GM12875 (cell line): Measurements from ENCODE around the gene LEMD2.

Experiments used
- H3K4me3 ChIP-seq: one replicate; pipeline ENCODE4 v1.5.1; 2011; ENCODE audit warnings: low read depth, low read length, control low read depth
- TF ChIP-seq, protein P1 (sequence below): IDR thresholded peaks from 2 replicates; pipeline ENCODE4 v1.5.1; 2011; ENCODE audit warnings: low read depth, mild to moderate bottlenecking, control low read depth, inconsistent platforms, low read length, moderate library complexity, borderline replicate concordance; ENCODE audit not compliant: insufficient read depth

LEMD2 gene

DNA sequence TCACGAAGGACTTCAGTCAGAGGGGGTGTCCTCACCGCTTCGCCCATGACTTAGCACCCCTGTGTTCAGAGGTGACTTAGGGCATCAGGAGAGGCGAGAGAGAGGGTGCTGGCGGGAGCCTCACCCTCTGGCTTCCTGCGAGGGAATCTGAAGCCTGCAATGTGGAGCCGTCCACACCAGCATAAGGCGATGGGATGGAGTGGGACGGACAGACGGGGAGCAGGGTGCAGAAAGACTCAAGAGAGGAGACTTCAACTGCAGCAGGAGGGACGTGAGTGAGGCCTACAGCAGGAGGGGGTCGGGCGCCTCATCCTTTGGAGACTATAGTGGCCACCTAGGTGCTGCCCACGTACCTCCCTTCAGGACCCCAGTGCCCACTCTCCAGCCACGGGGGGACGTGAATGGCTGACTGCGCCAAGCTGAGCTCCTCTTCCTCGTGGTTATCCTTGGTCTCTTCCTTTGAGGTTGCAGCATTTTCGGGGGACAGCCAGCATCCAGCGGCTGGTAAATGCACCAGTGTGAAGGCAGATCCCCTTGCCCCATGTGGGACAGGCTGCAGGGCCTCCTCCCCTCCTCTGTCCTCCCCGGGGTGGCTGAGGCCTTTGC is 41.8 kb upstream of the LEMD2 start:
- H3K4me3 ChIP-seq: no peak overlapping the region
- TF ChIP-seq, protein P1, sequence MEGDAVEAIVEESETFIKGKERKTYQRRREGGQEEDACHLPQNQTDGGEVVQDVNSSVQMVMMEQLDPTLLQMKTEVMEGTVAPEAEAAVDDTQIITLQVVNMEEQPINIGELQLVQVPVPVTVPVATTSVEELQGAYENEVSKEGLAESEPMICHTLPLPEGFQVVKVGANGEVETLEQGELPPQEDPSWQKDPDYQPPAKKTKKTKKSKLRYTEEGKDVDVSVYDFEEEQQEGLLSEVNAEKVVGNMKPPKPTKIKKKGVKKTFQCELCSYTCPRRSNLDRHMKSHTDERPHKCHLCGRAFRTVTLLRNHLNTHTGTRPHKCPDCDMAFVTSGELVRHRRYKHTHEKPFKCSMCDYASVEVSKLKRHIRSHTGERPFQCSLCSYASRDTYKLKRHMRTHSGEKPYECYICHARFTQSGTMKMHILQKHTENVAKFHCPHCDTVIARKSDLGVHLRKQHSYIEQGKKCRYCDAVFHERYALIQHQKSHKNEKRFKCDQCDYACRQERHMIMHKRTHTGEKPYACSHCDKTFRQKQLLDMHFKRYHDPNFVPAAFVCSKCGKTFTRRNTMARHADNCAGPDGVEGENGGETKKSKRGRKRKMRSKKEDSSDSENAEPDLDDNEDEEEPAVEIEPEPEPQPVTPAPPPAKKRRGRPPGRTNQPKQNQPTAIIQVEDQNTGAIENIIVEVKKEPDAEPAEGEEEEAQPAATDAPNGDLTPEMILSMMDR: no peak

DNA sequence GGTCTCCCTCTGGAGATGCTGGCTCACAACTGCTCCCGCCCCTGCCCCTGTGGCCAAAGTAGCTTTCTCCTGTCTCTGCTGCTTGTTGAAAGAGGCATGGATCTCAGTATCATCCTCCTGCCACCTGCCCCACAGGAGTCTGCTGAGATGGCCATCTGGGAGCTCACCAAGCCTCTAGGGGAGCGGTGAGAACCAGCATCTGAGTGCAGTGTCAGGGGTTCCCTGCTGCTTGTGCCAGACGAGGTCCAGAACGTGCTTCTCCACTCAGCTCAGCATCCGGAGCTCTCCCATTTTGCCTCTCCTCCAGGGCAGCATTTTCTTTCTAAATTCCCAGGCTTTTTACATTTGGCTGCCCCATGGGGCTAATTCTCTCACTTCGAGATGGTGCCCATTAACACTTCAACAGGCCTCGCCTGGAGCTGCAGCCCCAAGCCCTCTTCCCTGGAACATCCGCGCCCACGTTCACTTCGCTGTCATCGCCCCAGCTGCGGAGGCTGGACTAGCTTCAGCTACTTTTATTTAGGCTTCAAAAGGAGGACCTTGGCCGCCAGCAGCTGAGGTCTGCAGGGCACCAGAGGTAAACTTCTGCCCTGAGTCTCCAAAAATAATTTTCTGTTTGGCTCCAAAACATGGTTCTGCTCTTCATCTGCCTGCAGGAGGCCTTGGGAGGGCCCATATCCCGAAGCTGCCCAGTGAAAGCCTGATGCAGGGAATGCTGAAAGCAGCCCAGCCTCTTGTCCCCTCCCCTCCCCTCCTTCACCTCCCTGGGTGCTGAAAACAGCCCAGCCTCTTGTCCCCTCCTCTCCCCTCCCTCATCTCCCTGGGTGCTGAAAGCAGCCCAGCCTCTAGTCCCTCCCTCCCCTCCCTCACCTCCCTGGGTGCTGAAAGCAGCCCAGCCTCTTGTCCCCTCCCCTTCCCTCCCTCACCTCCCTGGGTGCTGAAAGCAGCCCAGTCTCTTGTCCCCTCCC is 40.1 kb upstream of the LEMD2 start:
- TF ChIP-seq, protein P1: no peak
- no peak overlapping the region for H3K4me3 ChIP-seq

DNA sequence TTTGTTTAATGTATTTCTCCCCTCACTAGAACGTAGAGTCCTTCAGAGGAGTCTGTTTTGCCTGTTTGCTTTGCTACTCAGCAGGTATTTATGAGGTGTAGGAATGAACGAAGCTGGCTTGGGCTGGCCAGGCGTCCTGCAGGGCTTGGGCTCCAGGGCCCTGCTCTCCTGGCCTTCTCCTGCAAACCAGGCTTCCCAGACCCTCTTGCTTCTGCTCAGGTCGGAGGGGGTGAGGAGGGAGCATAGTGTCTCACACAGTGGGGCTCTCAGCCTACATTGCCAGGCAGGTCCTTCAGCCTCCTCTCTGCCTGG is 39.5 kb upstream of the LEMD2 start:
- TF ChIP-seq, protein P1: no peak
- H3K4me3 ChIP-seq: no peak overlapping the region

DNA sequence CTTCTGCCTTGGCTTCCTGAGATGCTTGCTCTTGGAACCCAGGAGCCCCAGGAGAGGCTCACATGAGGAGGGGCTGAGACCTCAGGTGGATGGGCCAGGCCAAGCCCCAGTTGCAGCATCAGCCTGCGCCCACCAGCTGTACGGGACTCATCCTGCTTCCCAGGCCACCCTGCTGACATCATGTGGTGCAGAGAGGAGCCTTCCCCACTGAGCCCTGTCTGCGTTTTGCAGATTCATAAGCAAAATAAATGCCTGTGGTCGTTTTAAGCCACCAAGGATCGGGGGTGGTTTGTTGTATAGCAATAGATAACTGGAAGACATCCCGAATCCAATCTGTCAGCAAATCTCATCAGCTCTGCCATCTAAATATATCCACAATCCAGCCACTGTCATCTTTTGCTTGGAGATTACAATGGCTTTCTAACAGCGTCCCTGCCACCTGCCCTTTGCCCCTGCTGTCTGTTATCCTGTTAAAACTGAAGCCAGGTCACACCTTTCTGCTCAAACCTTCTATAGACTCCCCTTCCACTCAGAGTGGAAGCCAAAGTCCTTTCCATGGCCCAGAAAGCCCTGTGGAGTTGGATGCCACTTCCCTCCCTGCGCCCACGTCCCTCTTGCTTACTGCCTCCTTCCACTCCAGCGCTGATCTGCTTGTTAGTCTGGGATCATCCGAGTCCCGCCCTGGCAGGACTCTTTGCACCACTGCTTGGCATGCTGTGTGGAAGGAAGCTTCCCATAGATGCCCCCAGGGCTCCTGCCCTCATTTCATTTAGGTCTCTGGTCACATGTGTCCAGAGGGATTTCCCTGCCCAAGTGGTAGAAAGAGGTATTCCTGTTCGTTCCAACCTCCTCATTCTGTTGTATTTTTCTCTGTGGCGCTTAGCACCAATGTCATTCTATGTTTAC is 38.9 kb upstream of the LEMD2 start:
- TF ChIP-seq, protein P1: no peak
- H3K4me3 ChIP-seq: no peak overlapping the region

DNA sequence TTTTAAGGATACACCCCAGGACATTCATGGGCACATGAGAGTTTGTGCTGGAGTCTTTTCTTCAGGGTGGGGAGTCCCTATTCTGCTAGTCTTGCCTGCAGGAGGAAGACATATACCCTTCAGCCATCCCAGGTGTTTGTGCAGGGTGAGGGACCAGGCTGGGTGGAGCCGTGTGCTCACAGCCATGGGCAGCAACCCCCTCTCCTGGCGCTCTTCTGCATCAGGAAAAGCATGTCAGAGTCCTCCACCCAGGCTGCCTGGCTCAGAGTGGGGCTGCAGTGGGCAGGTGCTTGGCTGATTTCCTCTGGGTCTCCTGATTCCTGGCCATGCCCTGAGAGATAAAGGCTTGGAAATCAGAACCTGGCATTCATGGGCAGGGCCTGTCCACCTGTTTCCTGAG is 37.6 kb upstream of the LEMD2 start:
- no peak overlapping the region for H3K4me3 ChIP-seq
- TF ChIP-seq, protein P1: no peak

DNA sequence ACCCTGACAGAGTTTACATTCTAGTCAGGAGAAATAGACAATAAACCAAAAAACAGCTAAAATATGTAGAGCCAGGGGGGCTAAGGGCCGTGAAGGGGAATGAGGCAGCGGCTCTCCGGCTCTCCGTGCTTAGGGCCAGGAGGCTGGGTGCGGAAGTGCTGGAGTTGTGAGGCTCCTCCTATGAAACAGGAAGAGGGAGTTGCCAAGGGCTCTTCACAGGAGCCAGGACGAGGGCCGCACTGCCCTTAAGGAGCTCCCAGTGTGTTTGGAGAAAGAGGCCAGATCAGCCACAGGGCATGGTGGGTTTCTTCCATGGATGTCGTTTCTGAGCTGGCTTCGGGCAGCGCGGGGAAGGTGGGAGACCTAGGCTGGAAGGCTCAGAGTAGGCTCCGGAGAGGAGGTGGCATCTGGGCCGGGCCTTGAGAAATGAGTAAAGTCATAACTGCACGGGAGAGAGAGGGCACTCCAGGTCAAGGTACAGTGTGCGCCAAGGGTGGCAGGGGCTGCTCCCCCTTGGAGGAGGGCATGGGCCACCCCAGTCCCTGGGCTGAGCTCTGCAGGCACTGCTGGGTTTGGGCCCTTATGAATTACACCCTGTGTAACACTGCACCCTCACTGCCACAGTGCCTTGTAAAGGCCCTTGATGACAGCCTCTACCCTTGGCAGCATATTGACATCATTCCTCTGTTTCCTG is 35.7 kb upstream of the LEMD2 start:
- H3K4me3 ChIP-seq: no peak overlapping the region
- TF ChIP-seq, protein P1: no peak
